ENCODE results near the gene FYB1. TPM values are rescaled to one million over a fixed set of nuclear protein-coding genes. Genes with fewer than 3 reads are reported as not detected.

The FYB1 gene
- total and polyA plus RNA-seq, 2 of the 8 experiments (the other 6 are each of a cell fraction or from before 2014, with no cell fraction given), result not detected

- 88% methylated on average over 1 of the region's 1 CpG; no CpG with 5 or more reads in 1 of the 2 experiments for WGBS, 2 experiments (ENCODE audit: extremely low coverage in 1 of 2, insufficient coverage in 1 of 2, insufficient read length in 1 of 2, insufficient replicate concordance in 2 of 2, low coverage in 1 of 2, low lambda C conversion rate in 2 of 2, missing lambda C conversion rate in 1 of 2)
- Histone ChIP-seq H3K23ac (ENCODE audit: insufficient read length) (no peak overlapping the region), H3K9me3 (ENCODE audit: insufficient read depth in 2 of 2, low read depth in 1 of 2, low read length in 1 of 2) (0 out of 4 replicates have a peak, but pooled peaks cover 0 to 2% of the 10 kb centered on the region in 2 experiments), H2BK15ac (ENCODE audit: low read length) (no peak overlapping the region), H3K79me2 (ENCODE audit: control insufficient read depth in 1 of 2, insufficient read depth in 2 of 2, low read length in 2 of 2) (no peaks in the 10 kb centered on the region), H2BK12ac (ENCODE audit: low read depth, low read length) (no peak overlapping the region), H2AFZ (ENCODE audit: low read length) (no peak overlapping the region), H4K20me1 (replicated peaks in 1 of 2; ENCODE audit: control insufficient read depth in 1 of 2, insufficient read depth in 2 of 2, low read length in 2 of 2) (no peaks in the 10 kb centered on the region), H2AK5ac (ENCODE audit: low read depth, low read length) (no peak overlapping the region), H3K36me3 (ENCODE audit: control insufficient read depth in 2 of 4, insufficient read depth in 4 of 4, low read length in 3 of 4) (no peaks in the 10 kb centered on the region), H3K14ac (ENCODE audit: insufficient read length) (no peak overlapping the region), H3K4me1 (replicated peaks in 1 of 4; ENCODE audit: control insufficient read depth in 3 of 4, insufficient read depth in 4 of 4, low read length in 3 of 4) (no peaks in the 10 kb centered on the region), H3K27me3 (replicated peaks in 1 of 4; ENCODE audit: control insufficient read depth in 3 of 4, extremely low read depth in 1 of 4, insufficient read depth in 3 of 4, low read length in 3 of 4) (peaks cover 0 to 1% (median 0%) of the 10 kb centered on the region in 4 experiments; a peak in 1 of 7 replicates), H3K4ac (replicated peaks; ENCODE audit: insufficient read length, low read depth, low read length) (no peak overlapping the region), H3K23me2 (ENCODE audit: low read depth, low read length) (no peaks in the 10 kb centered on the region), H2BK5ac (ENCODE audit: low read depth, low read length) (no peak overlapping the region), H2BK20ac (ENCODE audit: low read length) (no peak overlapping the region), H3K27ac (ENCODE audit: low read depth, low read length) (no peak overlapping the region), H4K91ac (replicated peaks; ENCODE audit: insufficient read length, low read length) (no peak overlapping the region), H3K4me3 (ENCODE audit: extremely low read depth in 1 of 4, insufficient read depth in 2 of 4, low read depth in 3 of 4, low read length in 4 of 4) (no peak overlapping the region), H3K79me1 (ENCODE audit: low read depth, low read length) (no peaks in the 10 kb centered on the region), H3K56ac (replicated peaks; ENCODE audit: insufficient read length, low read depth, low read length) (no peak overlapping the region), H3K9ac (replicated peaks in 1 of 4; ENCODE audit: extremely low read depth in 1 of 4, low read depth in 3 of 4, low read length in 3 of 4) (no peak overlapping the region), H3K18ac (ENCODE audit: extremely low read depth, low read length) (no peak overlapping the region), H4K5ac (ENCODE audit: insufficient read length, low read depth, low read length) (no peak overlapping the region), H2BK120ac (replicated peaks; ENCODE audit: low read depth, low read length) (no peak overlapping the region), H3K4me2 (ENCODE audit: insufficient read depth in 1 of 2, low read depth in 2 of 2, low read length in 2 of 2) (no peak overlapping the region), H4K8ac (ENCODE audit: extremely low read depth, insufficient read depth, low read length) (no peak overlapping the region)
- ChIA-PET POLR2A (ENCODE audit: partially characterized antibody) (no interaction called here), CTCF (ENCODE audit: partially characterized antibody) (no interaction called here)
- FAIRE-seq, result no peak
- DNase-seq (ENCODE audit: low read depth in 1 of 2, low spot score in 2 of 2), result no peak
- TF ChIP-seq PHF8 (conservative IDR thresholded peaks at IDR 0.05; ENCODE audit: low read depth, low read length), result no peak
- no peak for TF ChIP-seq NANOG (IDR thresholded peaks at IDR 0.05; ENCODE audit: insufficient read depth, low read depth, low read length, poor library complexity, severe bottlenecking)
- TF ChIP-seq RXRA (IDR thresholded peaks at IDR 0.05; ENCODE audit: insufficient read depth, low read depth, low read length), result no peak
- no peak for TF ChIP-seq RAD21 (IDR thresholded peaks at IDR 0.05 in 1 of 2, conservative IDR thresholded peaks at IDR 0.05 in 1 of 2; ENCODE audit: low read depth in 2 of 2, low read length in 2 of 2)
- TF ChIP-seq SIX5 (IDR thresholded peaks at IDR 0.05; ENCODE audit: low read depth, low read length), result no peak
- no peak for TF ChIP-seq SP2 (IDR thresholded peaks at IDR 0.05; ENCODE audit: low read length)
- TF ChIP-seq POLR2AphosphoS5 (IDR thresholded peaks at IDR 0.05; ENCODE audit: low read depth, low read length), result no peak
- TF ChIP-seq BACH1 (IDR thresholded peaks at IDR 0.05; ENCODE audit: low read length), result no peak
- TF ChIP-seq, protein P1, sequence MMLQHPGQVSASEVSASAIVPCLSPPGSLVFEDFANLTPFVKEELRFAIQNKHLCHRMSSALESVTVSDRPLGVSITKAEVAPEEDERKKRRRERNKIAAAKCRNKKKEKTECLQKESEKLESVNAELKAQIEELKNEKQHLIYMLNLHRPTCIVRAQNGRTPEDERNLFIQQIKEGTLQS (IDR thresholded peaks at IDR 0.05; ENCODE audit: insufficient read depth, low read depth, low read length), result no peak
- TF ChIP-seq HDAC6 (IDR thresholded peaks at IDR 0.05; ENCODE audit: low read depth, low read length), result no peak
- TF ChIP-seq SRF (IDR thresholded peaks at IDR 0.05; ENCODE audit: low read depth, low read length), result no peak
Measured at GRCh38 chr5:39236718-39237117, 17.4 kb upstream of the FYB1 start.

Data from H1 (cell line).